Fibroblast of skin of right quadriceps (primary cell): ENCODE results near the gene ADCK2.
"Not testable (repeated sequence)": the region's sequence is repeated elsewhere in the genome, so short reads cannot be mapped to it uniquely, and the experiment has no call there.

Experiments
- DNase-seq: peaks from one replicate; pipeline ENCODE4 v3.0.0-alpha.2; 2013

The ADCK2 gene

GRCh38 chr7:140696680-140697446 lies 24.1 kb downstream of the ADCK2 start, which contains the start of gene NDUFB2:
Gene NDUFB2 (plus strand): TSS chr7:140696708. CDS start chr7:140696745, 37 bp downstream.
- peak; percentile 80 for DNase-seq

GRCh38 chr7:140697447-140698143 lies 24.9 kb downstream of the ADCK2 start:
- no peak for DNase-seq

- no peak for DNase-seq
Measured at GRCh38 chr7:140698477-140698876, 25.7 kb downstream of the ADCK2 start.

- DNase-seq, result no peak
Measured at GRCh38 chr7:140702774-140703173, 30.0 kb downstream of the ADCK2 start.

GRCh38 chr7:140704205-140704604 lies 31.5 kb downstream of the ADCK2 start:
- no peak for DNase-seq

- no peak for DNase-seq
Measured at GRCh38 chr7:140707132-140707531, 34.4 kb downstream of the ADCK2 start.

- not testable (repeated sequence) for DNase-seq
Measured at GRCh38 chr7:140708764-140709163, 36.0 kb downstream of the ADCK2 start.

- not testable (repeated sequence) for DNase-seq
Measured at GRCh38 chr7:140712392-140712791, 39.6 kb downstream of the ADCK2 start.

- DNase-seq, result no peak
Measured at GRCh38 chr7:140714331-140715040, 41.7 kb downstream of the ADCK2 start.

GRCh38 chr7:140719721-140720120 lies 47.0 kb downstream of the ADCK2 start:
- peak; percentile 17 for DNase-seq

GRCh38 chr7:140722254-140722653 lies 49.5 kb downstream of the ADCK2 start:
- no peak for DNase-seq

- no peak for DNase-seq
Measured at GRCh38 chr7:140723006-140723405, 50.3 kb downstream of the ADCK2 start.

GRCh38 chr7:140723574-140723973 lies 50.8 kb downstream of the ADCK2 start:
- DNase-seq, result no peak

GRCh38 chr7:140724706-140725105 lies 52.0 kb downstream of the ADCK2 start:
- DNase-seq, result no peak

GRCh38 chr7:140726281-140726680 lies 53.5 kb downstream of the ADCK2 start:
- peak; percentile 6 for DNase-seq

- DNase-seq, result no peak
Measured at GRCh38 chr7:140732416-140732815, 59.7 kb downstream of the ADCK2 start.

- DNase-seq, result no peak
Measured at GRCh38 chr7:140734096-140734495, 61.4 kb downstream of the ADCK2 start.

- no peak for DNase-seq
Measured at GRCh38 chr7:140734729-140735128, 62.0 kb downstream of the ADCK2 start.

- DNase-seq, result no peak
Measured at GRCh38 chr7:140738280-140738679, 65.5 kb downstream of the ADCK2 start.

GRCh38 chr7:140743255-140743654 lies 70.5 kb downstream of the ADCK2 start:
- not testable (repeated sequence) for DNase-seq

GRCh38 chr7:140744005-140744404 lies 71.3 kb downstream of the ADCK2 start:
- no peak for DNase-seq
